A549 (cell line): ENCODE measurements around the gene FOXO6. TPM values are rescaled to one million over a fixed set of nuclear protein-coding genes. Genes with fewer than 3 reads are reported as not detected.
A peak's percentile ranks its signal among the peaks of the same experiment; 100 is the strongest.

ENCODE experiments used
- ATAC-seq, 2 experiments: fragments of 200-7000 bp in 1 of 2; fragments of >200 bp in 1 of 2; cut with Nextera tagmentation in 1 of 2; cut with Tn5 transposase in 1 of 2; 3 replicates each; pipeline versions ENCODE4 v1.8.0 to v1.9.1; 2018 to 2020; ENCODE audit warnings: mild to moderate bottlenecking in 1 of 2, moderate library complexity in 1 of 2
- CTCF ChIA-PET: fragments of 300-600 bp; sonication (Branson Sonifier 250); formaldehyde crosslinking; extraction: SDS; loops from one replicate; lab custom pipeline; 2021; ENCODE audit warnings: antibody characterized with exemption, inconsistent platforms; lab: Yijun Ruan, JAX
- POLR2A ChIA-PET: fragments of 350-600 bp; formaldehyde crosslinking; extraction: SDS; loops from one replicate; lab custom pipeline; 2021; ENCODE audit warnings: antibody characterized with exemption, inconsistent platforms; lab: Yijun Ruan, JAX
- DNase-seq, 2 experiments: peaks; one replicate each; pipeline versions ENCODE4 v3.0.0 to v3.0.0-alpha.2; 2011 to 2016; ENCODE audit warnings: low read depth in 1 of 2, low spot score in 1 of 2
- FAIRE-seq: peaks from 2 replicates; lab custom pipeline; 2011; peaks lifted over from hg19 to GRCh38; lab: Jason Lieb, UNC
- H3K27ac ChIP-seq, 2 experiments: fragments of >200 bp; sonication (Bioruptor Twin); formaldehyde crosslinking; 3 replicates each; pipeline ENCODE4 v1.5.1; 2016 to 2017
- H3K4me1 ChIP-seq: fragments of >200 bp; sonication (Bioruptor Twin); formaldehyde crosslinking; 3 replicates; pipeline ENCODE4 v1.6.1; 2016
- H3K4me2 ChIP-seq: fragments of >200 bp; sonication (Bioruptor Twin); formaldehyde crosslinking; 3 replicates; pipeline ENCODE4 v1.6.1; 2016
- H3K4me3 ChIP-seq: fragments of >200 bp; sonication (Bioruptor Twin); formaldehyde crosslinking; 3 replicates; pipeline ENCODE4 v1.5.1; 2016
- H3K9me3 ChIP-seq: fragments of >200 bp; sonication (Bioruptor Twin); formaldehyde crosslinking; 3 replicates; pipeline ENCODE4 v1.6.1; 2016
- BCL3 ChIP-seq: fragments of >200 bp; sonication (Bioruptor Twin); formaldehyde crosslinking; IDR thresholded peaks from 3 replicates; pipeline ENCODE4 v1.6.1; 2016
- CBX8 ChIP-seq: fragments of 200-600 bp; sonication (generic); IDR thresholded peaks from 2 replicates; pipeline ENCODE4 v1.6.1; 2016
- CEBPB ChIP-seq, 2 experiments: fragments of >200 bp in 1 of 2; sonication (Bioruptor Twin) in 1 of 2; formaldehyde crosslinking in 1 of 2; IDR thresholded peaks; 2 replicates each; pipeline ENCODE4 v1.6.1; 2012 to 2016
- CHD4 ChIP-seq: fragments of 200-600 bp; sonication (generic); IDR thresholded peaks from 2 replicates; pipeline ENCODE4 v1.6.1; 2016; ENCODE audit warnings: antibody characterized with exemption, mild to moderate bottlenecking, borderline replicate concordance
- E2F6 ChIP-seq: IDR thresholded peaks from 2 replicates; pipeline ENCODE4 v1.6.1; 2012; ENCODE audit warnings: low read depth, borderline replicate concordance
- FOXS1 ChIP-seq: fragments of 250-450 bp; sonication (Bioruptor Pico); IDR thresholded peaks from 2 replicates; pipeline ENCODE4 v1.5.0; 2020; ENCODE audit warnings: mild to moderate bottlenecking, moderate library complexity
- GATA3 ChIP-seq: IDR thresholded peaks from 2 replicates; pipeline ENCODE4 v1.6.1; 2012; ENCODE audit warnings: borderline replicate concordance
- HDAC2 ChIP-seq: fragments of 200-600 bp; sonication (generic); IDR thresholded peaks from 2 replicates; pipeline ENCODE4 v1.6.1; 2016
- HMGXB4 ChIP-seq: fragments of 250-450 bp; sonication (Bioruptor Pico); IDR thresholded peaks from 2 replicates; pipeline ENCODE4 v1.5.0; 2021; ENCODE audit warnings: mild to moderate bottlenecking, moderate library complexity, borderline replicate concordance
- HOXA7 ChIP-seq: fragments of 250-450 bp; sonication (Bioruptor Pico); IDR thresholded peaks from 2 replicates; pipeline ENCODE4 v1.5.0; 2020; ENCODE audit warnings: mild to moderate bottlenecking, moderate library complexity
- HOXB5 ChIP-seq: fragments of 250-450 bp; sonication (Bioruptor Pico); IDR thresholded peaks from 2 replicates; pipeline ENCODE4 v1.5.0; 2020; ENCODE audit warnings: mild to moderate bottlenecking, moderate library complexity
- JUN ChIP-seq, 2 experiments: fragments of >200 bp; sonication (Bioruptor Twin); formaldehyde crosslinking; IDR thresholded peaks; 2 replicates in 1 of 2; 3 replicates in 1 of 2; pipeline ENCODE4 v1.6.1; 2016 to 2017
- KDM1A ChIP-seq: fragments of 200-600 bp; sonication (generic); IDR thresholded peaks from 2 replicates; pipeline ENCODE4 v1.6.1; 2016; ENCODE audit warnings: low read depth, mild to moderate bottlenecking
- KDM5A ChIP-seq: fragments of 200-600 bp; sonication (generic); IDR thresholded peaks from 2 replicates; pipeline ENCODE4 v1.6.1; 2016; ENCODE audit warnings: antibody characterized with exemption, mild to moderate bottlenecking
- MAFK ChIP-seq: fragments of 450-650 bp; IDR thresholded peaks from 2 replicates; pipeline ENCODE4 v1.6.1; 2014; ENCODE audit not compliant: partially characterized antibody
- MAZ ChIP-seq: fragments of 150-350 bp; IDR thresholded peaks from 2 replicates; pipeline ENCODE4 v1.6.1; 2014; ENCODE audit warnings: antibody characterized with exemption, low read depth, low read length, borderline replicate concordance
- NPAS2 ChIP-seq: fragments of 250-450 bp; sonication (Bioruptor Pico); IDR thresholded peaks from 2 replicates; pipeline ENCODE4 v1.8.0; 2022; ENCODE audit warnings: mild to moderate bottlenecking, moderate library complexity, borderline replicate concordance
- PBX3 ChIP-seq: IDR thresholded peaks from 2 replicates; pipeline ENCODE4 v1.6.1; 2012
- POLR2A ChIP-seq: IDR thresholded peaks from 2 replicates; pipeline ENCODE4 v1.6.1; 2012; ENCODE audit warnings: mild to moderate bottlenecking, low read length
- RARB ChIP-seq: fragments of 250-450 bp; sonication (Bioruptor Pico); IDR thresholded peaks from 2 replicates; pipeline ENCODE4 v1.8.0; 2021; ENCODE audit warnings: mild to moderate bottlenecking, moderate library complexity
- SMC3 ChIP-seq: fragments of >200 bp; sonication (Bioruptor Twin); formaldehyde crosslinking; IDR thresholded peaks from 3 replicates; pipeline ENCODE4 v1.6.1; 2018; ENCODE audit warnings: inconsistent platforms
- SREBF2 ChIP-seq: fragments of 450-650 bp; IDR thresholded peaks from 2 replicates; pipeline ENCODE4 v1.6.1; 2014; ENCODE audit warnings: mild to moderate bottlenecking, moderate library complexity
- USF2 ChIP-seq: fragments of 450-650 bp; IDR thresholded peaks from 2 replicates; pipeline ENCODE4 v1.6.1; 2014; ENCODE audit warnings: antibody characterized with exemption
- ZC3H11A ChIP-seq: fragments of 450-650 bp; IDR thresholded peaks from 2 replicates; pipeline ENCODE4 v1.6.1; 2014; ENCODE audit warnings: antibody characterized with exemption, mild to moderate bottlenecking
- ZNF302 ChIP-seq: fragments of 250-450 bp; sonication (Bioruptor Pico); IDR thresholded peaks from 2 replicates; pipeline ENCODE4 v1.9.0; 2021; ENCODE audit warnings: inconsistent platforms, mild to moderate bottlenecking, moderate library complexity
- WGBS: methylation state at CpG from one replicate; pipeline ENCODE4 v1.1.6; 2017; ENCODE audit errors: missing lambda C conversion rate; 5-methylcytosine and 5-hydroxymethylcytosine counted together
- polyA plus RNA-seq, 4 experiments: library from polyadenylated mRNA; depleted of rRNA in 3 of 4; stranded (reverse); fragments of >200 nt; fragmentation: RNase III in 1 of 4; extraction: RNeasy Plus Mini Kit Qiagen cat#74134 plus additional on column Dnase treatment in 1 of 4; gene quantifications; 2 replicates in 3 of 4; 3 replicates in 1 of 4; pipeline ENCODE4 v1.2.3, GENCODE V29; 2011 to 2017

FOXO6 gene
- polyA plus RNA-seq, 2 of the 4 experiments (the other 2 are of a cell fraction) = 0.10 to 0.25 TPM

- H3K9me3 ChIP-seq = no peaks in the 10 kb centered on the region
- DNase-seq (no peak), FAIRE-seq (no peak), ATAC-seq (no peak)
- H3K4me1 ChIP-seq = peaks cover 8% of the 10 kb centered on the region; the same call in 1 of the 3 replicates
- no peak overlapping the region for H3K4me2 ChIP-seq
- 41% methylated on average over 6 of the region's 6 CpGs for WGBS
- ChIA-PET POLR2A (no interaction called here), CTCF (interaction anchor here (0.9 to 1.7 kb wide), 6 partner anchors 17 to 77 kb away, joined by 3 to 6 read pairs (median 3); no protein-coding TSS in a partner anchor)
- no peak overlapping the region for H3K27ac ChIP-seq
- TF ChIP-seq BCL3 (no peak), HDAC2 (no peak), MAZ (no peak), RARB (CRISPR knock-in tag) (no peak), USF2 (no peak), POLR2A (no peak), CHD4 (no peak), HMGXB4 (CRISPR knock-in tag) (no peak), SREBF2 (no peak), KDM1A (no peak), CBX8 (no peak), JUN (IDR thresholded peaks at IDR 0.05) (no peak), ZNF302 (CRISPR knock-in tag) (no peak)
- no peak overlapping the region for H3K4me3 ChIP-seq
Measured at GRCh38 chr1:41355761-41356160, 5.5 kb upstream of the FOXO6 start.

- H3K4me3 ChIP-seq = no peak overlapping the region
- 76% methylated on average over 4 of the region's 4 CpGs for WGBS
- FAIRE-seq (no peak), ATAC-seq (no peak), DNase-seq (no peak)
- H3K27ac ChIP-seq = no peak overlapping the region
- no peak for TF ChIP-seq MAFK
- TF ChIP-seq KDM1A = peak; percentile 48; the same call in 1 of the 2 replicates
- H3K4me1 ChIP-seq = peaks cover 8% of the 10 kb centered on the region; the same call in 1 of the 3 replicates
- POLR2A ChIA-PET = no interaction called here
- CTCF ChIA-PET = interaction anchor here (1.1 to 1.4 kb wide), 3 partner anchors 21 to 43 kb away, joined by 3 read pairs; no protein-coding TSS in a partner anchor
- H3K4me2 ChIP-seq = no peak overlapping the region
- no peaks in the 10 kb centered on the region for H3K9me3 ChIP-seq
Measured at GRCh38 chr1:41356752-41357151, 4.5 kb upstream of the FOXO6 start.

- POLR2A ChIA-PET = no interaction called here
- CTCF ChIA-PET = interaction anchor here (0.7 kb wide), 1 partner anchor 60 kb away, joined by 3 read pairs; no protein-coding TSS in a partner anchor
Measured at GRCh38 chr1:41357451-41358101, 3.7 kb upstream of the FOXO6 start.

More at GRCh38 chr1:41357451-41358101, 3.7 kb upstream of the FOXO6 start:
- H3K4me1 ChIP-seq = peaks cover 12% of the 10 kb centered on the region; the same call in 1 of the 3 replicates
- no peaks in the 10 kb centered on the region for H3K9me3 ChIP-seq
- no peak overlapping the region for H3K4me3 ChIP-seq
- WGBS = 71% methylated on average over 4 of the region's 6 CpGs
- no peak overlapping the region for H3K4me2 ChIP-seq
- ATAC-seq = no peak
- no peak overlapping the region for H3K27ac ChIP-seq
- FAIRE-seq = no peak
- no peak for DNase-seq
- TF ChIP-seq CEBPB (IDR thresholded peaks at IDR 0.05) = no peak
- no peak for TF ChIP-seq E2F6
- TF ChIP-seq HOXB5 (CRISPR knock-in tag) = no peak
- TF ChIP-seq KDM5A = no peak
- no peak for TF ChIP-seq SMC3
- TF ChIP-seq HOXA7 = no peak
- TF ChIP-seq PBX3 = no peak
- TF ChIP-seq GATA3 = no peak
- no peak for TF ChIP-seq JUN (IDR thresholded peaks at IDR 0.05)
- no peak for TF ChIP-seq ZC3H11A
- no peak for TF ChIP-seq FOXS1 (CRISPR knock-in tag)
- no peak for TF ChIP-seq NPAS2
